A549 treated with AZD2906 at 1 μM for 4 hours (cell line): Measurements from ENCODE around the gene FES. TPM values are rescaled to one million over a fixed set of nuclear protein-coding genes. Genes with fewer than 3 reads are reported as not detected.

ENCODE experiments used
- total RNA-seq: library from RNA; stranded (reverse); fragments of 200-300 nt; extraction: Qiagen RNA extraction; gene quantifications from 5 replicates; pipeline ENCODE4 v1.2.3, GENCODE V29; 2022

The FES gene
- 0.46 to 0.89 TPM (median 0.85 TPM) in 5 replicates for total RNA-seq

DNA sequence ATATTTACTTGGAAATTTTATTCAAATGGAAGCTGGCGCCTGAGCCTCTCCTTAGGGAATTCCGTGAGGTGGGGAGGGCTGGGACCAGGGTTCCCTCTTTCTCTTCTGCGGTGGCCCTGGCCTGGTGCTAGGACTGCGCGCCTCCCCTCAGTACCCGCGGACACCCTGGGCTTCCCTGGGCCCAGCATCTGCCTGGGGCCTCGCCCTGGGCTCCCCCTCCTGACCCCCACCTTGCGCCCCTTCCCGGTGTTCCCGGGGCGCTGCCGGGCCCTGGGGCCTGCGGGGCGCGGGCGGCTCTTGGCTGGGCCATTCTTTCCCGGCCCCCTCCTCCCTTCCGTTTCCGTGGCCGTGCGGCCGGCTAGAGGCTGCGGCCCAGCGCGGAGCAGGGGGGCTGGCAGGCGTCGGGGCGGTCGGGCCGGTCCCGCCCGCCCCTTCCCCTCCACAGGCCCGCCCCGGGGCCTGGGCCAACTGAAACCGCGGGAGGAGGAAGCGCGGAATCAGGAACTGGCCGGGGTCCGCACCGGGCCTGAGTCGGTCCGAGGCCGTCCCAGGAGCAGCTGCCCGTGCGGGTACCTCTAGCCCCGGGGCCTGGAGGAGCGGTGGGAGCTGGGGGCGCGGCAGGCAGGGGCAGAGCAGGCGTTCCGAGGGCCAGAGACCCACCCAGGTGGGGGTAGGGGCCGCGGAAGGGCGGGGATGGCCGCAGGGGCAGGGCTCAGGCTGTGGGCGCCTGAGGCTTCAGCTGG is at the start of gene FES:
Gene FES (plus strand): TSS at position 529 of the 743 bp plus-strand sequence. CDS start 542 bp downstream, outside the sequence.

DNA sequence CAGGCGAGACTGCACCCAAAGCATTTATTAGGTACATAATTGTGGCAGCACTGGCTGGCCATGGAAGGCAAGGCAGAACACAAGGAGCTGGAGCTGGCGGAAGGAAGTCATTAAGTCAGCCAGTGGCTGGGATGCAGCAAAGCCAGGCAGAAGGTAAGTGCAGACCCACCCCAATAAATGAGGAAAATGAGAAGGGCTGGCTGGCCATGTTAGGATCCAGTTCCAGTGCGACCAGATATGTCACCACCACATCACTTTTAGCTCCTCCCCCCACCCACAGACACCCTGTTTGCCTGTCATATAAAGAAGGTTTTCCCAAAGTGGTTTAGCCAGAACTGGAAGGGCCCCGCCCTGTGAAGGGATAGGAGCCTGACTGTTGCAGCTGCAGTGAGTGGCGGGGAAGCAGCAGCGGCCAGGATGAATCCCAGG is 16.0 kb upstream of the FES start, which contains the start of gene FURIN:
Gene FURIN (plus strand): TSS at position 328 of the 429 bp plus-strand sequence. CDS start 7,153 bp downstream, outside the sequence.

DNA sequence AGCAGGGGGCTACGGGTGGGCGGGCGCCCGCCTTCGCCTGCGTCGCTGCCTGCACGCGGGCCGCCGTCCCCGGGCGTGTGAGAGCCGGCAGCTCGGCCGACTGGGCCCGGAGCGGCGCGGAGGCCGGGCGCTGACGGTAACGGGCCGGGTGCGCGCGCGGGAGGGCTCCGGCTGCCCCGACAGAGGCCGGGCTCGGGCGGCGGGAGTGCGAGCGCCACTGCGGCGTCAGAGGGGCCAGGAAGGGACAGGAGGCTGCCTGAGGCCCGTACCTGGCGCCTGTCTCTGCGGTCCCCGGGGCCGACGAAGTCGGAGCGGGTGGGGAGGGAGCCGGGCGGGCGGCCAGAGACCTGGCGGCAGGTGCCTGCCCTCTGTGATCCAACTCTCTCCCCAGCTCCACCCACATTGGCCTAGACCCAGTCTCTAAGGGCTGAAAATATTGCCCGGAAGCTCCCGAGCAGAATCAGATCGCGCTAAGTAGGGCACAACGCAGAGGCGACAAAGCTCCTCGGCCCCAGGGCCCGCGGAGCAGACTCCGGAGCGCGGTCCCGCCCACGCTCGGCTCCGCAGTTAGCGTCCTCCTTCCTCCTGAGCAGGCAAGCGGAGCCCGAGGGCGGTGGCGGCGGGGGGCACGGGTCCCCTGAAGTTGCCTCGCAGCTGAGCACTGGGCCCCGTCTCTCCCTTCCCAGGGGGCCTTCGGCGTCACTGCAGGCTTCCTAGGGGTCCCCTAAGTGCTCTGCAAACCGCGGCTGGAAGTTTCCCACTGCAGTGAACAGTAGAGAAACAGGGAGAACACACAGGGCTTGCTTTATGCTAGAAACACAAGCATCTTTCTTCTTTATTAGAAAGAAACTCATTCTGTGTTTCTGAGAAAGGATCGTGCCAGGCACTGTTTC is 18.8 kb downstream of the FES start, which contains the start of gene MAN2A2:
Gene MAN2A2 (plus strand): TSS at position 463 of the 893 bp plus-strand sequence. CDS start 906 bp downstream, outside the sequence.

GRCh38 chr15:90931828-90932659 is 47.7 kb downstream of the FES start, which contains the start of gene HDDC3:
Gene HDDC3, minus strand, starts transcription at chr15:90932549. Its CDS starts 9 bp downstream, at chr15:90932540.

GRCh38 chr15:90934949-90935751 is 50.8 kb downstream of the FES start, which contains the start of gene UNC45A:
Gene UNC45A, plus strand, starts transcription at chr15:90935285. Its CDS starts 40 bp downstream, at chr15:90935325.

Other genes starting within 250 kb of the FES start
- 12.1 to 13.6 TPM (median 12.9 TPM) in 5 replicates for gene BLM, start 167.2 kb upstream of the FES start, total RNA-seq
- 51.5 to 62.8 TPM (median 59.0 TPM) in 5 replicates for gene FURIN, start 15.9 kb upstream of the FES start, total RNA-seq
- gene MAN2A2, start 18.8 kb downstream of the FES start, total RNA-seq = 23.5 to 29.6 TPM (median 24.9 TPM) in 5 replicates
- 27.9 to 36.4 TPM (median 35.4 TPM) in 5 replicates for gene HDDC3, start 48.0 kb downstream of the FES start, total RNA-seq
- gene UNC45A, start 50.8 kb downstream of the FES start, total RNA-seq = 52.3 to 61.9 TPM (median 55.0 TPM) in 5 replicates
- gene RCCD1, start 70.4 kb downstream of the FES start, total RNA-seq = 23.5 to 44.0 TPM (median 36.6 TPM) in 5 replicates
- 173 to 247 TPM (median 202 TPM) in 5 replicates for gene PRC1, start 110.0 kb downstream of the FES start, total RNA-seq
- 12.9 to 16.5 TPM (median 14.6 TPM) in 5 replicates for gene VPS33B, start 138.1 kb downstream of the FES start, total RNA-seq
- 0.13 to 0.28 TPM (median 0.15 TPM) in 5 replicates for gene SV2B, start 215.8 kb downstream of the FES start, total RNA-seq